Measurements from ENCODE around the gene KCNAB1.

DNA sequence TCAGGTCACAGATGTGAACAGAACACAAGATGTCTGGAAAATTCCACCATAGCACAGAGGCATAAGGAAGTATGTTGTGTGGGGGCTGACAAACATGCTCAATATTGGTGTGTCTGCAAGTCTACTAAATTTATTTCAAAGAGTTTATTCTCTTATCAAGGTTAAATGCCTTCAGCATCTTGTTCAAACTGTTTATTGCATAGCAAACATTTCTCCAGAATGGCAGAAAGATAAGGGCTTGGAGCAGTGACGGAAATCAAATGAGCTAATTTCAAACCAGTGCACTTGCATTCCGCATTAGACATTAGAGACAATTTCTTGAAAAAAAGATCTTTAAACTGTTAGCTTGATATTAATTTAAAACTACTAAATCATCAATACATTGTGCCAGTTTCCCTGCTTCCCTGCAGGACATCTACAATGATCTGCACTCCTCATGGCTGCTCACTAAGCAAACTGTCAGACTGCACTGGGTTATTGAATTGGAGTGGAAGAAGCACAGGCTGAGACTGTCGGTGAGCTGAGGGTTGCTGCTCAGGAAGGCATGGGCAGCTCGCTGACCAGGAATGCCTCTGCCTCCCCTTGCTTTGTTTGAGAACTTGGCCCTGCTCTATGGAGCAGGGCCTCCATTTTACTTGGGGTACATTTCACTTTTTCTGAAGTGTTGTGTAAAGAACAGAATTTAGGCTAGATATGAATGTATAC is 89.4 kb downstream of the KCNAB1 start:
- TF ChIP-seq, protein P1, sequence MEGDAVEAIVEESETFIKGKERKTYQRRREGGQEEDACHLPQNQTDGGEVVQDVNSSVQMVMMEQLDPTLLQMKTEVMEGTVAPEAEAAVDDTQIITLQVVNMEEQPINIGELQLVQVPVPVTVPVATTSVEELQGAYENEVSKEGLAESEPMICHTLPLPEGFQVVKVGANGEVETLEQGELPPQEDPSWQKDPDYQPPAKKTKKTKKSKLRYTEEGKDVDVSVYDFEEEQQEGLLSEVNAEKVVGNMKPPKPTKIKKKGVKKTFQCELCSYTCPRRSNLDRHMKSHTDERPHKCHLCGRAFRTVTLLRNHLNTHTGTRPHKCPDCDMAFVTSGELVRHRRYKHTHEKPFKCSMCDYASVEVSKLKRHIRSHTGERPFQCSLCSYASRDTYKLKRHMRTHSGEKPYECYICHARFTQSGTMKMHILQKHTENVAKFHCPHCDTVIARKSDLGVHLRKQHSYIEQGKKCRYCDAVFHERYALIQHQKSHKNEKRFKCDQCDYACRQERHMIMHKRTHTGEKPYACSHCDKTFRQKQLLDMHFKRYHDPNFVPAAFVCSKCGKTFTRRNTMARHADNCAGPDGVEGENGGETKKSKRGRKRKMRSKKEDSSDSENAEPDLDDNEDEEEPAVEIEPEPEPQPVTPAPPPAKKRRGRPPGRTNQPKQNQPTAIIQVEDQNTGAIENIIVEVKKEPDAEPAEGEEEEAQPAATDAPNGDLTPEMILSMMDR (IDR thresholded peaks at IDR 0.05) = no peak
- TF ChIP-seq EZH2 (IDR thresholded peaks at IDR 0.05; ENCODE audit: borderline replicate concordance, insufficient read depth, low read depth, low read length, poor library complexity, severe bottlenecking) = no peak

All from B cell (primary cell).